Esophagus muscularis mucosa (tissue), 4 donors: ENCODE results near the gene EI24. TPM values are rescaled to one million over a fixed set of nuclear protein-coding genes. Genes with fewer than 3 reads are reported as not detected.
"Not testable (repeated sequence)": the region's sequence is repeated elsewhere in the genome, so short reads cannot be mapped to it uniquely, and the experiment has no call there.

Experiments used
- DNase-seq: peaks from one replicate; pipeline ENCODE4 v3.0.0-alpha.2; 2017; ENCODE audit errors: extremely low spot score
- H3K27ac ChIP-seq, 4 donors: fragments of 200-600 bp; sonication (generic); replicated peaks in 1 of 4; 1 replicate in 3 of 4; 2 replicates in 1 of 4; pipeline ENCODE4 v1.5.1; 2016 to 2019; ENCODE audit warnings: mild to moderate bottlenecking in 1 of 4
- H3K27me3 ChIP-seq, 4 donors: fragments of 200-600 bp; sonication (generic); one replicate each; pipeline versions ENCODE4 v1.5.1 to v1.6.0; 2016 to 2019
- H3K36me3 ChIP-seq, 4 donors: fragments of 200-600 bp; sonication (generic); one replicate each; pipeline ENCODE4 v1.5.1; 2016 to 2019
- H3K4me1 ChIP-seq, 4 donors: fragments of 200-600 bp; sonication (generic); one replicate each; pipeline ENCODE4 v1.5.1; 2016 to 2019
- H3K4me3 ChIP-seq, 4 donors: fragments of 200-600 bp; sonication (generic); 1 replicate in 2 of 4; 2 replicates in 2 of 4; pipeline ENCODE4 v1.5.1; 2016 to 2019; ENCODE audit warnings: mild to moderate bottlenecking in 4 of 4, moderate library complexity in 1 of 4
- H3K9me3 ChIP-seq, 4 donors: fragments of 200-600 bp; sonication (generic); 1 replicate in 3 of 4; 2 replicates in 1 of 4; pipeline ENCODE4 v1.5.1; 2016 to 2019
- CTCF ChIP-seq, 3 experiments: fragments of 200-600 bp in 2 of 3; fragments of 450-650 bp in 1 of 3; sonication (generic) in 2 of 3; IDR thresholded peaks; one replicate each; pipeline ENCODE4 v1.5.1; 2017 to 2019; ENCODE audit warnings: antibody characterized with exemption in 3 of 3, mild to moderate bottlenecking in 2 of 3, moderate library complexity in 1 of 3
- EP300 ChIP-seq: sonication (generic); formaldehyde crosslinking; IDR thresholded peaks from one replicate; pipeline ENCODE4 v1.6.1; 2017; ENCODE audit warnings: antibody characterized with exemption
- POLR2A ChIP-seq: fragments of 450-650 bp; IDR thresholded peaks from one replicate; pipeline ENCODE4 v1.6.1; 2017; ENCODE audit warnings: antibody characterized with exemption, moderate library complexity, mild to moderate bottlenecking, low read depth
- POLR2AphosphoS5 ChIP-seq, 2 donors: sonication (generic); formaldehyde crosslinking; IDR thresholded peaks; one replicate each; pipeline ENCODE4 v1.6.1; 2017; ENCODE audit warnings: antibody characterized with exemption in 2 of 2
- WGBS: methylation state at CpG from one replicate; pipeline ENCODE4 v1.1.5; 2018; 5-methylcytosine and 5-hydroxymethylcytosine counted together
- intact Hi-C: fragments of 100-400 bp; cut with DNase I; formaldehyde crosslinking; loops from one replicate; pipeline ENCODE4 v1.15.1; 2023
- total RNA-seq, 4 donors: library from RNA; depleted of rRNA; stranded (reverse); fragments of >200 nt; gene quantifications; one replicate each; pipeline versions ENCODE4 v1.1.0 to v1.2.1, GENCODE V29; 2016

The EI24 gene
- total RNA-seq, 4 donors from 2014 or later: 65.4 to 81.3 (median 75.0) TPM

- 80% methylated on average over 5 of the region's 5 CpGs for WGBS
- no peak for DNase-seq
- H3K4me1 ChIP-seq: peaks cover 10 to 24% (median 23%) of the 10 kb centered on the region in 4 donors
- TF ChIP-seq POLR2A: no peak
- TF ChIP-seq POLR2AphosphoS5 (IDR thresholded peaks at IDR 0.05): no peak
- TF ChIP-seq EP300: no peak
- TF ChIP-seq CTCF (IDR thresholded peaks at IDR 0.05): no peak
- peaks cover 27 to 58% (median 53%) of the 10 kb centered on the region in 4 donors for H3K36me3 ChIP-seq
- H3K4me3 ChIP-seq: no peak overlapping the region
- no peaks in the 10 kb centered on the region for H3K27me3 ChIP-seq
- no peak overlapping the region for H3K27ac ChIP-seq
- H3K9me3 ChIP-seq: no peaks in the 10 kb centered on the region
- intact Hi-C loops: loop anchor here (5.0 kb wide), 1 partner anchor 76 kb away; the partner anchor contains the start of gene FEZ1
Measured at GRCh38 chr11:125572916-125573315, 3.6 kb downstream of the EI24 start.

- H3K9me3 ChIP-seq, DNase-seq, H3K27ac ChIP-seq, H3K4me1 ChIP-seq, H3K27me3 ChIP-seq, intact Hi-C loops, H3K4me3 ChIP-seq: not testable (repeated sequence)
- peaks cover 70 to 100% (median 95%) of the 10 kb centered on the region in 4 donors for H3K36me3 ChIP-seq
- WGBS: 94% methylated on average over 14 of the region's 14 CpGs
Measured at GRCh38 chr11:125577181-125577580, 7.9 kb downstream of the EI24 start.

DNA sequence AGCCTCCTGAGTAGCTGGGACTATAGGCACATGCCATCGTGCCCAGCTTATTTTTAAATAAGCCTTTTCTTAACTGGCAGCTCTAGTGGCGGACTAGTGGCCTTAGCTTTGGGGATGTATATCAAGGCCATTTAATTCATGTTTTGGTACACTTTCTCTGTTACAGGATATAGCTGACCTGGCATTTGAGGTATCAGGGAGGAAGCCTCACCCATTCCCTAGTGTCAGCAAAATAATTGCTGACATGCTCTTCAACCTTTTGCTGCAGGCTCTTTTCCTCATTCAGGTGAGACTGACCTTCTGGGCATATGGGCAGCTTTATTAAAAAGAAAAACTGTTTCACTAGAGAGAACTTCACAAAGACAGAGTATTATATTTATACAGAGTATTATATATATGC is 9.5 kb downstream of the EI24 start:
- H3K9me3 ChIP-seq: no peaks in the 10 kb centered on the region
- DNase-seq: no peak
- no peaks in the 10 kb centered on the region for H3K4me1 ChIP-seq
- H3K27ac ChIP-seq: no peak overlapping the region
- 96% methylated on average over 2 of the region's 2 CpGs for WGBS
- H3K36me3 ChIP-seq: peaks cover 83 to 100% (median 99%) of the 10 kb centered on the region in 4 donors
- H3K4me3 ChIP-seq: no peak overlapping the region
- H3K27me3 ChIP-seq: no peaks in the 10 kb centered on the region
- intact Hi-C loops: no loop called here
- TF ChIP-seq CTCF (IDR thresholded peaks at IDR 0.05) (no peak), POLR2AphosphoS5 (IDR thresholded peaks at IDR 0.05) (no peak), POLR2A (no peak), EP300 (no peak)

- Histone ChIP-seq H3K36me3 (peaks cover 84 to 100% (median 97%) of the 10 kb centered on the region in 4 donors), H3K4me1 (no peaks in the 10 kb centered on the region), H3K4me3 (no peak overlapping the region), H3K27ac (no peak overlapping the region), H3K9me3 (no peaks in the 10 kb centered on the region), H3K27me3 (no peaks in the 10 kb centered on the region)
- intact Hi-C loops: no loop called here
- 92% methylated on average over 4 of the region's 5 CpGs for WGBS
- DNase-seq: no peak
- TF ChIP-seq POLR2A (no peak), EP300 (no peak), CTCF (IDR thresholded peaks at IDR 0.05) (no peak), POLR2AphosphoS5 (IDR thresholded peaks at IDR 0.05) (no peak)
Measured at GRCh38 chr11:125579811-125580210, 10.5 kb downstream of the EI24 start.

DNA sequence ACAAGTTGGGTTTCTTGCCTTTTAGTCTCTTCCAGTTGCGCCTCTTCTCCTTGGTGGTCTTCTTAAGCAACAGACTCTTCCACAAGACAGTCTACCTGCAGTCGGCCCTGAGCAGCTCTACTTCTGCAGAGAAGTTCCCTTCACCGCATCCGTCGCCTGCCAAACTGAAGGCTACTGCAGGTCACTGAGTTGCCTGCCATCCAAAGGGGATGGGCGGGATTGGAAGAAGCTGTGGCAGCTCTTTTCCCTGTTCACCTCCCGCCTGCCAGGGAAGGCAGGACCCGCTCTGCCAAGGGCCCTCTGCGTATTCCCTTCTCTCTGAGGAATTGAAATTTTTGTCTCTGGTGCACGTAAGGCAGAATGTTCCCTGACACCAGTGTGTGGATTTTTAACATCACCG is 14.2 kb downstream of the EI24 start:
- 98% methylated on average over 10 of the region's 11 CpGs for WGBS
- H3K36me3 ChIP-seq: peaks cover 55 to 69% (median 60%) of the 10 kb centered on the region in 4 donors
- H3K4me3 ChIP-seq: no peak overlapping the region
- intact Hi-C loops: no loop called here
- H3K27ac ChIP-seq: no peak overlapping the region
- no peaks in the 10 kb centered on the region for H3K9me3 ChIP-seq
- H3K27me3 ChIP-seq: no peaks in the 10 kb centered on the region
- DNase-seq: no peak
- TF ChIP-seq POLR2AphosphoS5 (IDR thresholded peaks at IDR 0.05) (no peak), EP300 (no peak), CTCF (IDR thresholded peaks at IDR 0.05) (no peak), POLR2A (no peak)
- no peaks in the 10 kb centered on the region for H3K4me1 ChIP-seq
